Panc1 (cell line): ENCODE data around the gene GPRC5B.

Experiments used
- POLR2AphosphoS5 ChIP-seq: IDR thresholded peaks from 2 replicates; pipeline ENCODE4 v1.6.1; 2012; ENCODE audit warnings: mild to moderate bottlenecking, low read depth, low read length, moderate library complexity
- TF ChIP-seq, protein P1 (sequence below): fragments of 450-650 bp; IDR thresholded peaks from 2 replicates; pipeline ENCODE4 v1.5.1; 2017; ENCODE audit warnings: mild to moderate bottlenecking

DNA sequence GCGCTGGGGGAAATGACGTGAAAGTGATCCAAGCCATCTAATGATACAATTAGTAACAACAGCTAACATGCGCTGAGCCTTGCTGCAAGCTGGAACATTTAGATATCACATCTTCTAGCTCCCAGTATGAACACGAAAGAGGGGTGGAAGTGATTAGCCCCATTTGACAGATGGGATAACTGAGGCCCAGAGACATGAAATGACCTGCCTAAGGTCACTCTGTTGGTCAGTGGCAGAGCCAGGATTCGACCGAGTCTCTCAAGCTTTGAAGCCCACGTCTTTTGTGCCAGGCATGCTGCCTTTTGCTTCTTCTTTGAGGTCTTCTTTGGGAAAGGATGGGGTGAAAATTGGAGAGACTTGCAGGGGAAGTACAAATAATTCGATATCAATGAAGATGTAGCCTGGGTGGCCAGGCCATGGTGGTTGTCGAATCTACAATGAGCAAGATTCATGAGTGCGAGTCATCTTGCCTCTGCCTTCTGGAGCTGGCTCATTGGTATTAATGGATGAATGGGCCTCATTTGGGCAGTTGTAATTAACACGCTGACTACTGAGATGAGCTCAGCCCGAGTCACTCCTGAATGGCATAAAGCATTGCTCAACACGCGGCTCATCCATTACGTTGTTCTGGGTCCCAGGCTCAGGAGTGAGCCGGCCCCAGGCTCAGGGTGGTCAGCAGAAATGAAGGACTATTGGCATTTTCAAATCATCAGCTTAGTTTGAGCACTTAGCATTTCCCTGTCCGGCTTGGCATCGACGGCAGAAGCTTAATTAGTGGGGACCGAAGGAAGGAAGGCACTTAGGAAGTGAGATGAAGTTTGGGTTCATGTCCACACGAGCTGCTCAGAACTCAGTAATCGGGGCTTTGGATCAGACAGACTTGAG lies 28.0 kb upstream of the GPRC5B start:
- TF ChIP-seq, protein P1, sequence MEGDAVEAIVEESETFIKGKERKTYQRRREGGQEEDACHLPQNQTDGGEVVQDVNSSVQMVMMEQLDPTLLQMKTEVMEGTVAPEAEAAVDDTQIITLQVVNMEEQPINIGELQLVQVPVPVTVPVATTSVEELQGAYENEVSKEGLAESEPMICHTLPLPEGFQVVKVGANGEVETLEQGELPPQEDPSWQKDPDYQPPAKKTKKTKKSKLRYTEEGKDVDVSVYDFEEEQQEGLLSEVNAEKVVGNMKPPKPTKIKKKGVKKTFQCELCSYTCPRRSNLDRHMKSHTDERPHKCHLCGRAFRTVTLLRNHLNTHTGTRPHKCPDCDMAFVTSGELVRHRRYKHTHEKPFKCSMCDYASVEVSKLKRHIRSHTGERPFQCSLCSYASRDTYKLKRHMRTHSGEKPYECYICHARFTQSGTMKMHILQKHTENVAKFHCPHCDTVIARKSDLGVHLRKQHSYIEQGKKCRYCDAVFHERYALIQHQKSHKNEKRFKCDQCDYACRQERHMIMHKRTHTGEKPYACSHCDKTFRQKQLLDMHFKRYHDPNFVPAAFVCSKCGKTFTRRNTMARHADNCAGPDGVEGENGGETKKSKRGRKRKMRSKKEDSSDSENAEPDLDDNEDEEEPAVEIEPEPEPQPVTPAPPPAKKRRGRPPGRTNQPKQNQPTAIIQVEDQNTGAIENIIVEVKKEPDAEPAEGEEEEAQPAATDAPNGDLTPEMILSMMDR, result no peak
- TF ChIP-seq POLR2AphosphoS5, result no peak
